Measurements from ENCODE around the gene FMO5. TPM values are rescaled to one million over a fixed set of nuclear protein-coding genes. Genes with fewer than 3 reads are reported as not detected.
"Not testable (repeated sequence)": the region's sequence is repeated elsewhere in the genome, so short reads cannot be mapped to it uniquely, and the experiment has no call there.

FMO5 gene
- total RNA-seq, 4 donors from 2014 or later: 1.7 to 9.1 (median 3.3) TPM

DNA sequence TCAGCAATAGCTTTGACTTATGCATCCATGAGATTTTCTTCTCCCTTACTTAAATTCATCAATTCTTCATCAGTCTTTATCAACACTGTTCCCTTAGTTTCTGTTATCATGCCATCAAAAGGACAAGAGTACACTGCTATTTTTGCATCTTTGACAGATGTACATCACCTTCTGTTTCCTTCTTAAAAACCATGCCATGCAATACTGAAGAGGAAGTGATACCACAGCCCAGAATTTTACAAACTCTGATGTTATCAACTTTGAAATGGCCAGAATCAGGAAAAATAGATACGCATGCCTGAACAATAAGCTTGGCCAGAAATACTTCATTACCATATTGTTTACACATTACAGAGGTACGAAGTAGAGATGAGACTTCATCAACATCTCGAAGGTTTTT, 21.1 kb downstream of the FMO5 start:
- Histone ChIP-seq H3K4me1 (no peaks in the 10 kb centered on the region), H3K4me3 (replicated peaks in 1 of 3) (no peak overlapping the region), H3K36me3 (no peaks in the 10 kb centered on the region), H3K27me3 (no peaks in the 10 kb centered on the region), H3K9me3 (no peaks in the 10 kb centered on the region), H3K27ac (no peak overlapping the region)
- DNase-seq: no peak
- intact Hi-C loops (cut with DNase I): no loop called here
- 91 to 92% methylated on average over 3 of the region's 3 CpGs for WGBS, 2 donors
- TF ChIP-seq, protein P1, sequence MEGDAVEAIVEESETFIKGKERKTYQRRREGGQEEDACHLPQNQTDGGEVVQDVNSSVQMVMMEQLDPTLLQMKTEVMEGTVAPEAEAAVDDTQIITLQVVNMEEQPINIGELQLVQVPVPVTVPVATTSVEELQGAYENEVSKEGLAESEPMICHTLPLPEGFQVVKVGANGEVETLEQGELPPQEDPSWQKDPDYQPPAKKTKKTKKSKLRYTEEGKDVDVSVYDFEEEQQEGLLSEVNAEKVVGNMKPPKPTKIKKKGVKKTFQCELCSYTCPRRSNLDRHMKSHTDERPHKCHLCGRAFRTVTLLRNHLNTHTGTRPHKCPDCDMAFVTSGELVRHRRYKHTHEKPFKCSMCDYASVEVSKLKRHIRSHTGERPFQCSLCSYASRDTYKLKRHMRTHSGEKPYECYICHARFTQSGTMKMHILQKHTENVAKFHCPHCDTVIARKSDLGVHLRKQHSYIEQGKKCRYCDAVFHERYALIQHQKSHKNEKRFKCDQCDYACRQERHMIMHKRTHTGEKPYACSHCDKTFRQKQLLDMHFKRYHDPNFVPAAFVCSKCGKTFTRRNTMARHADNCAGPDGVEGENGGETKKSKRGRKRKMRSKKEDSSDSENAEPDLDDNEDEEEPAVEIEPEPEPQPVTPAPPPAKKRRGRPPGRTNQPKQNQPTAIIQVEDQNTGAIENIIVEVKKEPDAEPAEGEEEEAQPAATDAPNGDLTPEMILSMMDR (IDR thresholded peaks at IDR 0.05): no peak
- TF ChIP-seq POLR2A (IDR thresholded peaks at IDR 0.05): no peak

DNA sequence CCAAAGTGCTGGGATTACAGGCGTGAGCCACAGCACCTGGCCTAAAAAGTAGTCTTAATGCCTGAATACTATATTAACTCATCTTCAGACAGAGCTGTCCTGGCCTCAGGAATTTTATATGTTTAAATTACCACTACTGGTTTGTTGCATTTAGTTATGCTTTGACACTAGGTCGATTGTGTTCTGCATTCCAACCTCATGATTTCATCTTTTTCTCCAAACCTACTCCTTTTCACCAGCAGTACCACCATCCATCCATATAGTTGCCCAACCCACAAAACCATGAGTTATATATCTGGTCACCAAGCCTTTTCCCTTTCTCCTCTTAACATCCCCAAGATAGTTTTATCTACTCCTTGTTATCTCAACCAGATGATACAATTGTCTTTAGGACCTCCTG, 22.6 kb downstream of the FMO5 start:
- no peak overlapping the region for H3K4me3 ChIP-seq (replicated peaks in 1 of 3)
- 78 to 79% methylated on average over 2 of the region's 2 CpGs for WGBS, 2 donors
- intact Hi-C loops (cut with DNase I): no loop called here
- TF ChIP-seq, protein P1 (IDR thresholded peaks at IDR 0.05): no peak
- no peak for TF ChIP-seq POLR2A (IDR thresholded peaks at IDR 0.05)
- no peak overlapping the region for H3K27ac ChIP-seq
- H3K27me3 ChIP-seq: no peaks in the 10 kb centered on the region
- H3K36me3 ChIP-seq: no peaks in the 10 kb centered on the region
- no peaks in the 10 kb centered on the region for H3K9me3 ChIP-seq
- no peak for DNase-seq
- no peaks in the 10 kb centered on the region for H3K4me1 ChIP-seq

DNA sequence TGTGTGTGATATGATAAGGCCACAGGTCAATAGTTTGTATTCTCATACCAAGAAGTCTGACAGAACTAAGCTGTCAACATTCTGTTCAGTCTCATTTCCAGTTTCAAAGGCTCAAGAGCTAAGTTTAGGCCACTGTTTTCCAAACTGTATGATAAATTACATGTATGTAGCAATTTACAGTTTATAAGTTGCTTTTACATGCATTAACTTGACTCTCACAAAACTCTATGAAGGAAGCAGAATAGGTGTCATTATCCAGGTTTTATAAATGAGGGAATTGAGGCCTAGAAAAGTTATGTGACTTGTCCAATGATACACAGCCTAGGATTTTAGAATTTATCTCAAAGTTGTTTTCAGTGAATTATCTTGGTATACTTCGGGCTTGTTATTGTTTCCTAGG, 23.4 kb downstream of the FMO5 start:
- Histone ChIP-seq H3K4me1 (no peaks in the 10 kb centered on the region), H3K4me3 (replicated peaks in 1 of 3) (no peak overlapping the region), H3K36me3 (no peaks in the 10 kb centered on the region), H3K27me3 (no peaks in the 10 kb centered on the region), H3K27ac (no peak overlapping the region), H3K9me3 (no peaks in the 10 kb centered on the region)
- DNase-seq: no peak
- intact Hi-C loops (cut with DNase I): no loop called here
- TF ChIP-seq, protein P1 (IDR thresholded peaks at IDR 0.05): no peak
- WGBS, 2 donors: 98 to 100% methylated on average over 1 of the region's 1 CpG

DNA sequence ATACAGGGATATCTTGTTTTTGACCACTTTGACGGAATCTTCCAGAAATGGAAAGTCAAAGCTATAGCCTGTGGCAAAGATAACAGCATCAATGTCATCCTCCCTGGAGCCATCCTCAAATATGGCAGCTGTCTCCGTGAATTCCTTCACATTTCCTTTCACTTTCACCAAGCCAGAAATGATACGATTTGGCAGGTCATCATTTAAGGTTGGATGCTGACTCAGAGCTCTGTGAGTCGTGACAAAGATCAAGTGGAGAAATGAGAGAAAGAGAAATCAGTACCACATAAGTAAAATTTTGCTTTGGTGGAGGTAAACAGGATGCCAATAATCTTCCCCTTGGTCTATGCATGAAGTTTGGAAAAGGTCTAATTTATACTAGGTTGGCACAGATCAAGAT, 23.9 kb downstream of the FMO5 start:
- Histone ChIP-seq H3K9me3 (no peaks in the 10 kb centered on the region), H3K4me3 (replicated peaks in 1 of 3) (no peak overlapping the region), H3K27ac (no peak overlapping the region), H3K36me3 (no peaks in the 10 kb centered on the region), H3K4me1 (no peaks in the 10 kb centered on the region), H3K27me3 (no peaks in the 10 kb centered on the region)
- intact Hi-C loops (cut with DNase I): no loop called here
- DNase-seq: no peak
- WGBS, 2 donors: 88 to 91% methylated on average over 4 of the region's 4 CpGs
- TF ChIP-seq POLR2A (IDR thresholded peaks at IDR 0.05): no peak

DNA sequence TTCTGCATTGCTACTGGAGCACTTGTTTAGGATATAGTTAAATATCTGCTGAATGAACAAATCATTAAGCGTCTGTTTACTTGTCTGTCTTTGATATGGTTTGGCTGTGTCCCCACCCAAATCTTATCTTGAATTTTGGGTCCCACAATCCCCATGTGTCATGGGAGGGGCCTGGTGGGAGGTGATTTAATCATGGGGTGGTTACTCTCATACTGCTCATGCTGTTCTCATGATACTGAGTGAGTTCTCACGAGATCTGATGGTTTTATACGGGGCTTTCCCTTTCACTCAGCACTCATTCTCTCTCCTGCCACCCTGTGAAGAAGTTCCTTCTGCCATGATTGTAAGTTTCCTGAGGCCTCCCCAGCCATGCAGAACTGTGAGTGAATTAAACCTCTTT, 27.8 kb downstream of the FMO5 start:
- H3K9me3 ChIP-seq; H3K27me3 ChIP-seq; H3K36me3 ChIP-seq; H3K27ac ChIP-seq; intact Hi-C loops (cut with DNase I); H3K4me3 ChIP-seq (replicated peaks in 1 of 3); DNase-seq; H3K4me1 ChIP-seq: not testable (repeated sequence)
- WGBS, 2 donors: 86 to 91% methylated on average over 3 of the region's 3 CpGs

DNA sequence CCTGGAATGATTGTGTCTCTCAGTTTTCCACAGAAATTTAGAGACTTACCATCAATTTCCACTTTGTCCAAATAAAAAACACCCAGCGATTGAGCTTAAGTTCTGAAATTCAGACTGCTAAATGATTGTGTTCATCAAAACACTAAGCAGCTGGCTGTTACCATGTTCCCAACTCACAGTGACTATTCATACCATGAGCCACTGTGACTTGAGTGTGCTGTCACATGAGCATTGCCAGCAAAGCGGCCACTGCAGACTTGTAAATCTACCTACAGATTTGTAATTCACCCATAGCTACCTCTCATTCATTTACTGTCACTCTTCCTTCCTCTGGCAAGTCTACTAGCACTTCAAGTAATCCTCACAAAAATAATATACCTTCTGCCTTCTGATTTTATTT, 35.6 kb downstream of the FMO5 start:
- intact Hi-C loops (cut with DNase I): no loop called here

More for the DNA sequence above, 35.6 kb downstream of the FMO5 start:
- Histone ChIP-seq H3K27me3 (no peaks in the 10 kb centered on the region), H3K27ac (no peak overlapping the region), H3K4me3 (replicated peaks in 1 of 3) (no peak overlapping the region), H3K9me3 (no peaks in the 10 kb centered on the region), H3K36me3 (no peaks in the 10 kb centered on the region), H3K4me1 (no peaks in the 10 kb centered on the region)
- WGBS, 2 donors: 64 to 98% methylated on average over 2 of the region's 2 CpGs
- no peak for DNase-seq
- TF ChIP-seq POLR2A (IDR thresholded peaks at IDR 0.05): no peak
- TF ChIP-seq, protein P1 (IDR thresholded peaks at IDR 0.05): no peak
